ENCODE results near the gene NEUROD2.
A peak's percentile ranks its signal among the peaks of the same experiment; 100 is the strongest.
"Not testable (repeated sequence)": the region's sequence is repeated elsewhere in the genome, so short reads cannot be mapped to it uniquely, and the experiment has no call there.

NEUROD2 gene

DNA sequence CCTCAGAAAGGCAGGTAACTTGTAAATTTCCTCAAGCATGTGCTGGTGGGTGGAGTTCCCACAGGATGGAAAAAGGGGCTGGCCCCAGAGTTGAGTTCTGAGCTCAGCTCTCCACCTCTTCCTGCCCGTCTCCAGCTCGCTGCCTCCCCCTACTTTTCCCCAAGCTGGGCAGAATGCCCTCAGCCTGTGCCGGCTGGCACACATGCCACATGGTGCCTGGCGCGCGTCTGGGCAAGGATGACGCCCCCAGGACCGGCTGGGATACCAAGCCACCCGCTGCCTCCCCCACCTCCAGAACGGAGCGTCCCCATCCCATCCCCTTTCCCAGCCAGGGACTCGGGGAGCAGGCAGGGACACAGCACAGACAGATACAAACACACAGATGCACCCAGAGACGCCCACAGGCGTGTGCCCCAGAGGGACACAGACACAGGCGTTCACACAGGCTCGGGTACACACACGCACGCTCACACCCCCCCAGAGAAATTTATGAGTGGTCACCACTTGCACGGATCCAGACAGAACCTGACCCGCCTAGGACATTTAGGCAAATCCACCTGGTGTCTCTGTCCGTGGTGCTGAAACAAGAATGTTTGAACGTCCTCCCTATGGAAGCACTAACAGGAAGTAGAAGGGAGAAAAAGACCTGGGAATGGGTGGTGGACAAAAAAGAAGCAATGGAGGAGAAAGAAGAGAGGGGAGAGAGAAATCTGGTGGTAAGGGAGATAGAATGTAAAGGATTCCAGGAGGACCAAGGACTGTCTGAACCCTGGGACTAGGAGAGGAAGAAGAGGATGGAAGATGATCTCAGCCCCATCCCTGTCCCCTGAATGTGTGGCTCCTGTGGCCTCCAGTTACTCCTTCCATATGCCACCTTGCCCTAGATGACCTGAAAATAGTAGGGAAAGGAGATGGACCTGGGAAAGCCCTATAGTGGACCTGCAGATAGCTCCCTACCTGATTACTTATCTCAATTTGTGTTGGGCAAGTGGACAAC lies 15.5 kb downstream of the NEUROD2 start:
- Mint-ChIP-seq H3K27ac (no peak overlapping the region), H3K9me3 (no peaks in the 10 kb centered on the region), H3K27me3 (ENCODE audit: low read depth, poor library complexity) (peaks cover 100% of the 10 kb centered on the region), H3K4me3 (no peak overlapping the region), H3K4me1 (no peaks in the 10 kb centered on the region), H3K36me3 (ENCODE audit: low read depth) (no peaks in the 10 kb centered on the region)
- TF ChIP-seq, protein P1, sequence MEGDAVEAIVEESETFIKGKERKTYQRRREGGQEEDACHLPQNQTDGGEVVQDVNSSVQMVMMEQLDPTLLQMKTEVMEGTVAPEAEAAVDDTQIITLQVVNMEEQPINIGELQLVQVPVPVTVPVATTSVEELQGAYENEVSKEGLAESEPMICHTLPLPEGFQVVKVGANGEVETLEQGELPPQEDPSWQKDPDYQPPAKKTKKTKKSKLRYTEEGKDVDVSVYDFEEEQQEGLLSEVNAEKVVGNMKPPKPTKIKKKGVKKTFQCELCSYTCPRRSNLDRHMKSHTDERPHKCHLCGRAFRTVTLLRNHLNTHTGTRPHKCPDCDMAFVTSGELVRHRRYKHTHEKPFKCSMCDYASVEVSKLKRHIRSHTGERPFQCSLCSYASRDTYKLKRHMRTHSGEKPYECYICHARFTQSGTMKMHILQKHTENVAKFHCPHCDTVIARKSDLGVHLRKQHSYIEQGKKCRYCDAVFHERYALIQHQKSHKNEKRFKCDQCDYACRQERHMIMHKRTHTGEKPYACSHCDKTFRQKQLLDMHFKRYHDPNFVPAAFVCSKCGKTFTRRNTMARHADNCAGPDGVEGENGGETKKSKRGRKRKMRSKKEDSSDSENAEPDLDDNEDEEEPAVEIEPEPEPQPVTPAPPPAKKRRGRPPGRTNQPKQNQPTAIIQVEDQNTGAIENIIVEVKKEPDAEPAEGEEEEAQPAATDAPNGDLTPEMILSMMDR (IDR thresholded peaks at IDR 0.05), result no peak
- peak; percentile 86 for DNase-seq

DNA sequence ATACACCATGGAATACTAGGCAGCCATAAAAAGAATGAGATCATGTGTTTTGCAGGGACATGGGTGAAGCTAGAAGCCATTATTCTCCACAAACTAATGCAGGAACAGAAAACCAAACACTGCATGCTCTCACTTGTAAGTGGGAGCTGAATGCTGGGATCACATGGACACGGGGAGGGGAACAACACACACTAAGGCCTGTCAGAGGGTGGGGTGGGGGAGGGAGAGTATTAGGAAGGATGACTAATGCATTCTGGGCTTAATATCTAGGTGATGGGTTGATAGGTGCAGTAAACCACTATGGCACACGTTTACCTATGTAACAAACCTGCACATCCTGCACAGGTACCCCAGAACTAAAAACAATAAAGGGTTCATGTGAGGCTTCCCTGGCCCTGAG lies 17.5 kb downstream of the NEUROD2 start:
- H3K27me3 Mint-ChIP-seq (ENCODE audit: low read depth, poor library complexity), result peaks cover 86% of the 10 kb centered on the region
- H3K36me3 Mint-ChIP-seq (ENCODE audit: low read depth); H3K4me3 Mint-ChIP-seq; DNase-seq; H3K4me1 Mint-ChIP-seq; H3K9me3 Mint-ChIP-seq; H3K27ac Mint-ChIP-seq: not testable (repeated sequence)

DNA sequence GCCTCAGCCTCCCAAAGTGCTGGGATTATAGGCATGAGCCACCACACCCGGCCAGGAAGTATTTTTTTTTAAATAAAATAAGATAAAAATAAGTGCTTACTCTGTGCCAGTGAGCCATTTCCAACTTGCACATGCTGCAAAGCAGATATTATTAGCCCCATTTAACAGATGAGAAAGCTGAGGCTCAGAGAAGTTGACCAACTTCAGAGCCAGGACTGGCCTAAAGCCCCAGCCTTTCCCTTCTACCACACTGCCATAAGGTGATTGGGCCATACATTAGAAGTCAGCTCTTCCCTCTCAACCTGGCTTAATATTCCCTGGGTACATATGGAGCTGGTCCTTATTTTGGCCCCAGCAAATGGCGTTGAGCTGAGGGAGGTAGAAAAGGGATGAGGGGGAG lies 25.1 kb downstream of the NEUROD2 start:
- Mint-ChIP-seq H3K9me3 (no peaks in the 10 kb centered on the region), H3K36me3 (ENCODE audit: low read depth) (no peaks in the 10 kb centered on the region), H3K27me3 (ENCODE audit: low read depth, poor library complexity) (peaks cover 78% of the 10 kb centered on the region), H3K27ac (no peak overlapping the region), H3K4me1 (peaks cover 12% of the 10 kb centered on the region), H3K4me3 (no peak overlapping the region)
- no peak for DNase-seq
- TF ChIP-seq, protein P1 (IDR thresholded peaks at IDR 0.05), result no peak

DNA sequence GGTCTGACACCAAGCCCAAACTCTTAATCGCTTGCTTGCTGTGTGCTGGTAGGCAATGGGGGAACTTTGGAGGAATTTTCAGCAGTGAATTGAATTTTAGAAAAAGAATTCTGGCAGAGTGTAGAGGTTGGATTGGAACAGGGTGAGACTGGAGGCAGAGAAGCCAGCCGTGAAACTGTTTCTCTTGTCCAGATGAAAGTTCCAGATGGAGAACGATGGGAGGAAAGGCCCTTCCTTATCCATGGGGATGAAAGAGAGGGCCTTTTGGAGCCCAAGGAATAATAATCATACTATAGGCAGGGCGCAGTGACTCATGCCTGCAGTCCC lies 26.0 kb downstream of the NEUROD2 start:
- TF ChIP-seq, protein P1 (IDR thresholded peaks at IDR 0.05), result no peak
- peaks cover 12% of the 10 kb centered on the region for H3K4me1 Mint-ChIP-seq
- H3K9me3 Mint-ChIP-seq, result no peaks in the 10 kb centered on the region
- no peak overlapping the region for H3K27ac Mint-ChIP-seq
- H3K27me3 Mint-ChIP-seq (ENCODE audit: low read depth, poor library complexity), result peaks cover 78% of the 10 kb centered on the region
- H3K4me3 Mint-ChIP-seq, result no peak overlapping the region
- no peaks in the 10 kb centered on the region for H3K36me3 Mint-ChIP-seq (ENCODE audit: low read depth)
- DNase-seq, result no peak

DNA sequence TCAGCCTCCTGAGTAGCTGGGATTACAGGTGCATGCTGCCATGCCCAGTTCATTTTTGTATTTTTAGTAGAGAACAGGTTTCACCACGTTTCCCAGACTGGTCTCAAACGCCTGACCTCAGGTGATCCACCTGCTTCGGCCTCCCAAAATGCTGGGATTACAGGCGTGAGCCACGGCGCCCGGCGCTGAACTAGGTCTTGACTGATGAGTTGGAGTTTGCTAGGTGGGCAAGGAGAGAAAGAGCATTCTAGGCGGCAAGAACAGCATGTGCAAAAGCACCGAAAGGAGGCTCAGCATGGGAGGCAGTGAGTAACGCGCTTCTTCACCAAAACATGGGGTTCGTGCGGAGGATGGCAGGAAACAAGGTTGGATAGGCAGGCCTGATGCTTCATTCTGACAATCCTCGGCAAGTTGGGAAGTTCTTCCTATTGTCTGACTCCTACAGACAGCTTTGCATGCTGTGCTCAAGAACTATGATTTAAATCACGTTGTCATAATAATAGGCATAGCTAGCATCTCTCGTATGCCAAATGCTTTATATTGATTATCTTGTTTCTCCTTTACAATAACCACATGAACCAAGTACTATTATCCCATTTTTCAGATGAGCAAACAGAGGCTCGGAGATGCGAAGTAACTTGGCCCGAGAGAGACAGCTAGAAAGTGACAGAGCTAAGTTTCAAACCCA lies 26.5 kb downstream of the NEUROD2 start:
- Mint-ChIP-seq H3K4me3 (no peak overlapping the region), H3K27ac (no peak overlapping the region), H3K27me3 (ENCODE audit: low read depth, poor library complexity) (peaks cover 82% of the 10 kb centered on the region), H3K9me3 (no peaks in the 10 kb centered on the region), H3K4me1 (peaks cover 12% of the 10 kb centered on the region), H3K36me3 (ENCODE audit: low read depth) (no peaks in the 10 kb centered on the region)
- TF ChIP-seq, protein P1 (IDR thresholded peaks at IDR 0.05), result no peak
- no peak for DNase-seq

DNA sequence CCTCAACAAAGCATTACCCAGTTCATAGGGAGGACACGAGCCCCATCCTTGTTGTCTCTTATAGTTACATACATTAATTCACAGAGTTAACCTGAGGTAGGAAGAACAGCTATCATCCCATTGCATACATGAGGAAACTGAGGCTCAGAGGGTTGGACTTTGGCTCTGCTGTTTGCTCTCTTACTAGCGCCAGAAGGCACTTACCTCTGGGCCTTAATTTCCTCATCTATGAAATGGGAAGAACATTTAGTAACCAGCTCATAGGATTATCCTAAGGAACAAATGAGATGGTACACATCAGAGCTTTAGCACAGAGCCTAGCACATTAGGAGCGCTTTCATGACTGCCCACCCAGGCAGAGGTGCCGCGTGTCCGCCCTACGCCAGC lies 27.6 kb downstream of the NEUROD2 start:
- H3K36me3 Mint-ChIP-seq (ENCODE audit: low read depth), result no peaks in the 10 kb centered on the region
- no peak for DNase-seq
- no peaks in the 10 kb centered on the region for H3K9me3 Mint-ChIP-seq
- H3K4me3 Mint-ChIP-seq, result no peak overlapping the region
- H3K27ac Mint-ChIP-seq, result no peak overlapping the region
- TF ChIP-seq, protein P1 (IDR thresholded peaks at IDR 0.05), result no peak
- peaks cover 12% of the 10 kb centered on the region for H3K4me1 Mint-ChIP-seq
- H3K27me3 Mint-ChIP-seq (ENCODE audit: low read depth, poor library complexity), result peaks cover 92% of the 10 kb centered on the region

Data from nephron progenitor cell (in vitro differentiated cells).